SK-N-MC (cell line): ENCODE measurements around the gene CHRNA5.

ENCODE experiments used
- EZH2 ChIP-seq: fragments of 200-600 bp; sonication (generic); IDR thresholded peaks from one replicate; pipeline ENCODE4 v1.6.1; 2017; ENCODE audit warnings: antibody characterized with exemption
- POLR2AphosphoS5 ChIP-seq: IDR thresholded peaks from 2 replicates; pipeline ENCODE4 v1.6.1; 2012; ENCODE audit warnings: mild to moderate bottlenecking, low read depth, low read length, borderline replicate concordance

- TF ChIP-seq EZH2 (no peak), POLR2AphosphoS5 (no peak)
These were observed 2.2 kb upstream of the CHRNA5 start for GRCh38 chr15:78563092-78563491.
